HG03060 (cell line): Measurements from ENCODE around the gene SDSL.

ENCODE experiments used
- ATAC-seq: cut with Tn5 transposase; IDR thresholded peaks from one replicate; pipeline ENCODE4 v1.9.1; 2021; ENCODE audit warnings: low read depth, moderate number of reproducible peaks; ENCODE audit not compliant: unreplicated experiment

SDSL gene

GRCh38 chr12:113422030-113422885 is at the start of gene SDSL:
Gene SDSL (plus strand): TSS chr12:113422380. CDS start chr12:113427983, 5,603 bp downstream.
- peak; percentile 84 for ATAC-seq

GRCh38 chr12:113373440-113373839 is 48.7 kb upstream of the SDSL start:
- no peak for ATAC-seq

- no peak for ATAC-seq
These were observed 48.2 kb upstream of the SDSL start for GRCh38 chr12:113373969-113374368.

GRCh38 chr12:113374823-113375428 is 47.3 kb upstream of the SDSL start:
- no peak for ATAC-seq

GRCh38 chr12:113378291-113378690 is 43.9 kb upstream of the SDSL start:
- ATAC-seq, result no peak

- no peak for ATAC-seq
These were observed 41.0 kb upstream of the SDSL start for GRCh38 chr12:113381220-113381619.

- ATAC-seq, result no peak
These were observed 40.0 kb upstream of the SDSL start for GRCh38 chr12:113382206-113382605.

GRCh38 chr12:113384778-113385177 is 37.4 kb upstream of the SDSL start:
- no peak for ATAC-seq

- no peak for ATAC-seq
These were observed 36.8 kb upstream of the SDSL start for GRCh38 chr12:113385282-113385882.

- ATAC-seq, result no peak
These were observed 35.2 kb upstream of the SDSL start for GRCh38 chr12:113386866-113387566.

- ATAC-seq, result no peak
These were observed 34.5 kb upstream of the SDSL start for GRCh38 chr12:113387631-113388030.

GRCh38 chr12:113388351-113388750 is 33.8 kb upstream of the SDSL start:
- no peak for ATAC-seq

GRCh38 chr12:113390064-113391043 is 31.8 kb upstream of the SDSL start:
- no peak for ATAC-seq

- ATAC-seq, result no peak
These were observed 31.0 kb upstream of the SDSL start for GRCh38 chr12:113391145-113391544.

GRCh38 chr12:113391650-113392337 is 30.4 kb upstream of the SDSL start:
- no peak for ATAC-seq

GRCh38 chr12:113392520-113392919 is 29.7 kb upstream of the SDSL start:
- ATAC-seq, result no peak

- ATAC-seq, result no peak
These were observed 29.1 kb upstream of the SDSL start for GRCh38 chr12:113392988-113393579.

- no peak for ATAC-seq
These were observed 28.4 kb upstream of the SDSL start for GRCh38 chr12:113393749-113394148.

GRCh38 chr12:113395119-113395518 is 27.1 kb upstream of the SDSL start:
- ATAC-seq, result no peak
